Ascending aorta (tissue), 2 donors: ENCODE data around the gene TEC. TPM values are rescaled to one million over a fixed set of nuclear protein-coding genes. Genes with fewer than 3 reads are reported as not detected.
A peak's percentile ranks its signal among the peaks of the same experiment; 100 is the strongest.

Experiments used
- DNase-seq, 2 donors: peaks; one replicate each; pipeline ENCODE4 v3.0.0-alpha.2; 2019; ENCODE audit warnings: low spot score in 2 of 2
- H3K27ac ChIP-seq, 2 donors: fragments of 200-600 bp; sonication (generic); one replicate each; pipeline ENCODE4 v1.5.1; 2016 to 2017; ENCODE audit warnings: mild to moderate bottlenecking in 1 of 2
- H3K27me3 ChIP-seq: fragments of 200-600 bp; sonication (generic); one replicate; pipeline ENCODE4 v1.5.1; 2017
- H3K36me3 ChIP-seq, 2 donors: fragments of 200-600 bp; sonication (generic); one replicate each; pipeline ENCODE4 v1.5.1; 2016
- H3K4me1 ChIP-seq, 2 donors: fragments of 200-600 bp; sonication (generic); one replicate each; pipeline ENCODE4 v1.5.1; 2016 to 2017; ENCODE audit warnings: mild to moderate bottlenecking in 1 of 2
- H3K4me3 ChIP-seq, 2 donors: fragments of 200-600 bp; sonication (generic); one replicate each; pipeline ENCODE4 v1.5.1; 2016 to 2017; ENCODE audit warnings: mild to moderate bottlenecking in 1 of 2
- H3K9me3 ChIP-seq, 2 donors: fragments of 200-600 bp; sonication (generic); one replicate each; pipeline ENCODE4 v1.5.1; 2016
- CTCF ChIP-seq, 3 experiments: fragments of 200-600 bp in 2 of 3; fragments of 450-650 bp in 1 of 3; sonication (generic) in 2 of 3; IDR thresholded peaks; one replicate each; pipeline ENCODE4 v1.5.1; 2016 to 2019; ENCODE audit warnings: antibody characterized with exemption in 3 of 3, mild to moderate bottlenecking in 1 of 3, moderate library complexity in 1 of 3
- intact Hi-C: fragments of 100-400 bp; cut with DNase I; formaldehyde crosslinking; loops from one replicate; pipeline ENCODE4 v1.15.1; 2023
- total RNA-seq: library from RNA; depleted of rRNA; stranded (reverse); fragments of >200 nt; gene quantifications from one replicate; pipeline ENCODE4 v1.1.0, GENCODE V29; 2016

Gene TEC
- total RNA-seq, 1 donor from 2014 or later: 4.5 TPM

GRCh38 chr4:48110452-48110978 is 159.1 kb downstream of the TEC start:
- no peaks in the 10 kb centered on the region for H3K9me3 ChIP-seq
- intact Hi-C loops: loop anchor here (1.0 kb wide), 1 partner anchor 17 kb away; no protein-coding TSS in a partner anchor
- no peak for TF ChIP-seq CTCF (IDR thresholded peaks at IDR 0.05)
- no peaks in the 10 kb centered on the region for H3K36me3 ChIP-seq
- no peak overlapping the region for H3K4me3 ChIP-seq
- no peak for DNase-seq
- no peak overlapping the region for H3K27ac ChIP-seq
- no peaks in the 10 kb centered on the region for H3K27me3 ChIP-seq
- no peaks in the 10 kb centered on the region for H3K4me1 ChIP-seq

- Histone ChIP-seq H3K4me3 (no peak overlapping the region), H3K4me1 (no peaks in the 10 kb centered on the region), H3K36me3 (no peaks in the 10 kb centered on the region), H3K9me3 (no peaks in the 10 kb centered on the region), H3K27ac (no peak overlapping the region), H3K27me3 (no peaks in the 10 kb centered on the region)
- no peak for DNase-seq
- intact Hi-C loops: loop anchor here (1.0 kb wide), 1 partner anchor 18 kb away; no protein-coding TSS in a partner anchor
- peak in 2 of 3 experiments; percentile 25 to 51 for TF ChIP-seq CTCF (IDR thresholded peaks at IDR 0.05)
Observed at GRCh38 chr4:48109413-48110263, 160.0 kb downstream of the TEC start.

GRCh38 chr4:48108309-48109073 is 161.1 kb downstream of the TEC start:
- no peak for DNase-seq
- H3K4me3 ChIP-seq: no peak overlapping the region
- H3K36me3 ChIP-seq: no peaks in the 10 kb centered on the region
- no peaks in the 10 kb centered on the region for H3K4me1 ChIP-seq
- no peak for TF ChIP-seq CTCF (IDR thresholded peaks at IDR 0.05)
- no peaks in the 10 kb centered on the region for H3K9me3 ChIP-seq
- no peaks in the 10 kb centered on the region for H3K27me3 ChIP-seq
- intact Hi-C loops: no loop called here
- H3K27ac ChIP-seq: no peak overlapping the region

- intact Hi-C loops: no loop called here
- DNase-seq: no peak
- Histone ChIP-seq H3K27ac (no peak overlapping the region), H3K27me3 (no peaks in the 10 kb centered on the region), H3K4me1 (no peaks in the 10 kb centered on the region), H3K36me3 (no peaks in the 10 kb centered on the region), H3K4me3 (no peak overlapping the region), H3K9me3 (no peaks in the 10 kb centered on the region)
- TF ChIP-seq CTCF (IDR thresholded peaks at IDR 0.05): no peak
Observed at GRCh38 chr4:48105230-48105629, 164.4 kb downstream of the TEC start.

- TF ChIP-seq CTCF (IDR thresholded peaks at IDR 0.05): no peak
- H3K27me3 ChIP-seq: no peaks in the 10 kb centered on the region
- no peak for DNase-seq
- H3K4me3 ChIP-seq: no peak overlapping the region
- no peaks in the 10 kb centered on the region for H3K4me1 ChIP-seq
- intact Hi-C loops: no loop called here
- H3K36me3 ChIP-seq: no peaks in the 10 kb centered on the region
- H3K9me3 ChIP-seq: no peaks in the 10 kb centered on the region
- no peak overlapping the region for H3K27ac ChIP-seq
Observed at GRCh38 chr4:48103483-48104139, 166.0 kb downstream of the TEC start.
